HAP-1 (cell line): ENCODE results near the gene MALSU1.

Source experiments
- DNase-seq, 2 experiments: peaks; one replicate each; pipeline ENCODE4 v3.0.0-alpha.2; 2016 to 2020; ENCODE audit warnings: low spot score in 2 of 2
- H3K27me3 ChIP-seq: fragments of 250-450 bp; sonication (Bioruptor Pico); 2 replicates; pipeline ENCODE4 v1.5.1; 2020; ENCODE audit warnings: low read depth, mild to moderate bottlenecking, moderate library complexity
- H3K36me3 ChIP-seq: fragments of 250-450 bp; sonication (Bioruptor Pico); replicated peaks from 2 replicates; pipeline ENCODE4 v1.5.1; 2020; ENCODE audit warnings: mild to moderate bottlenecking
- H3K4me1 ChIP-seq: fragments of 250-450 bp; sonication (Bioruptor Pico); 2 replicates; pipeline ENCODE4 v1.5.1; 2020; ENCODE audit warnings: mild to moderate bottlenecking
- H3K4me3 ChIP-seq: fragments of 250-450 bp; sonication (Bioruptor Pico); 2 replicates; pipeline ENCODE4 v1.5.1; 2020; ENCODE audit warnings: mild to moderate bottlenecking, moderate library complexity
- H3K9me3 ChIP-seq: fragments of 250-450 bp; sonication (Bioruptor Pico); 2 replicates; pipeline ENCODE4 v1.5.1; 2020; ENCODE audit warnings: mild to moderate bottlenecking, moderate library complexity
- in situ Hi-C: fragments of 300-500 bp; cut with MboI; formaldehyde crosslinking; loops from 3 replicates; pipeline ENCODE4 v1.14.3; 2020; ENCODE audit warnings: low sequenced_read_pairs, inconsistent platforms, mixed read lengths

MALSU1 gene

GRCh38 chr7:23275912-23276311 lies 23.2 kb upstream of the MALSU1 start:
- H3K4me3 ChIP-seq: no peak overlapping the region
- peaks cover 11% of the 10 kb centered on the region for H3K4me1 ChIP-seq
- in situ Hi-C loops: loop anchor here (10.0 kb wide), 1 partner anchor 429 kb away; no protein-coding TSS in a partner anchor
- no peak for DNase-seq
- H3K9me3 ChIP-seq: no peaks in the 10 kb centered on the region
- H3K36me3 ChIP-seq: no peaks in the 10 kb centered on the region
- no peaks in the 10 kb centered on the region for H3K27me3 ChIP-seq

- Histone ChIP-seq H3K4me3 (no peak overlapping the region), H3K4me1 (peaks cover 11% of the 10 kb centered on the region), H3K27me3 (no peaks in the 10 kb centered on the region), H3K9me3 (no peaks in the 10 kb centered on the region), H3K36me3 (no peaks in the 10 kb centered on the region)
- in situ Hi-C loops: loop anchor here (10.0 kb wide), 1 partner anchor 428 kb away; no protein-coding TSS in a partner anchor
- peak in 1 of 2 experiments; percentile 37 for DNase-seq
These were observed 22.8 kb upstream of the MALSU1 start for GRCh38 chr7:23276376-23276775.

GRCh38 chr7:23276947-23277346 lies 22.2 kb upstream of the MALSU1 start:
- no peaks in the 10 kb centered on the region for H3K36me3 ChIP-seq
- in situ Hi-C loops: loop anchor here (10.0 kb wide), 1 partner anchor 428 kb away; no protein-coding TSS in a partner anchor
- no peak for DNase-seq

GRCh38 chr7:23277359-23277989 lies 21.7 kb upstream of the MALSU1 start:
- no peaks in the 10 kb centered on the region for H3K27me3 ChIP-seq
- in situ Hi-C loops: loop anchor here (10.0 kb wide), 1 partner anchor 427 kb away; no protein-coding TSS in a partner anchor
- no peaks in the 10 kb centered on the region for H3K9me3 ChIP-seq
- DNase-seq: peak; percentile 66 to 73
- H3K4me3 ChIP-seq: no peak overlapping the region
- H3K4me1 ChIP-seq: peaks cover 11% of the 10 kb centered on the region
- H3K36me3 ChIP-seq: no peaks in the 10 kb centered on the region

More at GRCh38 chr7:23276947-23277346, 22.2 kb upstream of the MALSU1 start:
- Histone ChIP-seq H3K9me3 (no peaks in the 10 kb centered on the region), H3K27me3 (no peaks in the 10 kb centered on the region), H3K4me1 (peaks cover 11% of the 10 kb centered on the region), H3K4me3 (no peak overlapping the region)

- H3K27me3 ChIP-seq: no peaks in the 10 kb centered on the region
- no peaks in the 10 kb centered on the region for H3K9me3 ChIP-seq
- no peaks in the 10 kb centered on the region for H3K36me3 ChIP-seq
- in situ Hi-C loops: loop anchor here (10.0 kb wide), 1 partner anchor 425 kb away; no protein-coding TSS in a partner anchor
- peaks cover 4% of the 10 kb centered on the region for H3K4me1 ChIP-seq
- H3K4me3 ChIP-seq: no peak overlapping the region
- no peak for DNase-seq
These were observed 19.2 kb upstream of the MALSU1 start for GRCh38 chr7:23279819-23280525.

- Histone ChIP-seq H3K4me3 (no peak overlapping the region), H3K9me3 (no peaks in the 10 kb centered on the region), H3K27me3 (no peaks in the 10 kb centered on the region), H3K36me3 (no peaks in the 10 kb centered on the region), H3K4me1 (peaks cover 4% of the 10 kb centered on the region)
- in situ Hi-C loops: no loop called here
- no peak for DNase-seq
These were observed 16.1 kb upstream of the MALSU1 start for GRCh38 chr7:23283086-23283485.

- in situ Hi-C loops: no loop called here
- no peaks in the 10 kb centered on the region for H3K27me3 ChIP-seq
- no peaks in the 10 kb centered on the region for H3K9me3 ChIP-seq
- DNase-seq: no peak
- no peaks in the 10 kb centered on the region for H3K36me3 ChIP-seq
- H3K4me1 ChIP-seq: peaks cover 4% of the 10 kb centered on the region
- no peak overlapping the region for H3K4me3 ChIP-seq
These were observed 14.3 kb upstream of the MALSU1 start for GRCh38 chr7:23284871-23285270.

GRCh38 chr7:23285657-23286646 lies 13.2 kb upstream of the MALSU1 start:
- no peaks in the 10 kb centered on the region for H3K9me3 ChIP-seq
- H3K4me1 ChIP-seq: peaks cover 4% of the 10 kb centered on the region
- no peaks in the 10 kb centered on the region for H3K27me3 ChIP-seq
- H3K36me3 ChIP-seq: no peaks in the 10 kb centered on the region
- no peak overlapping the region for H3K4me3 ChIP-seq
- in situ Hi-C loops: no loop called here
- no peak for DNase-seq

- peaks cover 9% of the 10 kb centered on the region for H3K4me1 ChIP-seq
- no peaks in the 10 kb centered on the region for H3K27me3 ChIP-seq
- no peak overlapping the region for H3K4me3 ChIP-seq
- H3K9me3 ChIP-seq: no peaks in the 10 kb centered on the region
- no peak for DNase-seq
- in situ Hi-C loops: no loop called here
- H3K36me3 ChIP-seq: no peaks in the 10 kb centered on the region
These were observed 11.5 kb upstream of the MALSU1 start for GRCh38 chr7:23287612-23288011.

- DNase-seq: no peak
- Histone ChIP-seq H3K36me3 (no peaks in the 10 kb centered on the region), H3K4me1 (peaks cover 16% of the 10 kb centered on the region), H3K27me3 (no peaks in the 10 kb centered on the region), H3K4me3 (no peak overlapping the region), H3K9me3 (no peaks in the 10 kb centered on the region)
- in situ Hi-C loops: no loop called here
These were observed 8.1 kb upstream of the MALSU1 start for GRCh38 chr7:23290993-23291392.

- H3K4me1 ChIP-seq: peaks cover 16% of the 10 kb centered on the region
- DNase-seq: no peak
- no peaks in the 10 kb centered on the region for H3K36me3 ChIP-seq
- no peak overlapping the region for H3K4me3 ChIP-seq
- H3K27me3 ChIP-seq: no peaks in the 10 kb centered on the region
- in situ Hi-C loops: no loop called here
- H3K9me3 ChIP-seq: no peaks in the 10 kb centered on the region
These were observed 7.1 kb upstream of the MALSU1 start for GRCh38 chr7:23291957-23292560.

- H3K27me3 ChIP-seq: no peaks in the 10 kb centered on the region
- no peaks in the 10 kb centered on the region for H3K9me3 ChIP-seq
- H3K4me3 ChIP-seq: no peak overlapping the region
- DNase-seq: no peak
- H3K36me3 ChIP-seq: no peaks in the 10 kb centered on the region
- peaks cover 16% of the 10 kb centered on the region for H3K4me1 ChIP-seq
- in situ Hi-C loops: no loop called here
These were observed 6.5 kb upstream of the MALSU1 start for GRCh38 chr7:23292623-23293022.

GRCh38 chr7:23293500-23294073 lies 5.6 kb upstream of the MALSU1 start:
- in situ Hi-C loops: no loop called here

More at GRCh38 chr7:23293500-23294073, 5.6 kb upstream of the MALSU1 start:
- Histone ChIP-seq H3K4me3 (no peak overlapping the region), H3K4me1 (peaks cover 16% of the 10 kb centered on the region), H3K27me3 (no peaks in the 10 kb centered on the region), H3K9me3 (no peaks in the 10 kb centered on the region), H3K36me3 (no peaks in the 10 kb centered on the region)
- no peak for DNase-seq
